KG1 (cell line): ENCODE data around the gene ST8SIA2.

Experiments
- DNase-seq: peaks from one replicate; lab custom pipeline; 2025; lab: John Stamatoyannopoulos, UW

ST8SIA2 gene

GRCh38 chr15:92494806-92495336 is 101.2 kb downstream of the ST8SIA2 start:
- DNase-seq: no peak

- DNase-seq: no peak
Observed at GRCh38 chr15:92495446-92495845, 101.8 kb downstream of the ST8SIA2 start.

- no peak for DNase-seq
Observed at GRCh38 chr15:92499731-92500530, 106.2 kb downstream of the ST8SIA2 start.

- DNase-seq: no peak
Observed at GRCh38 chr15:92502336-92502735, 108.7 kb downstream of the ST8SIA2 start.

GRCh38 chr15:92502930-92503857 is 109.5 kb downstream of the ST8SIA2 start:
- no peak for DNase-seq

- no peak for DNase-seq
Observed at GRCh38 chr15:92503889-92504288, 110.2 kb downstream of the ST8SIA2 start.

GRCh38 chr15:92505611-92506010 is 111.9 kb downstream of the ST8SIA2 start:
- no peak for DNase-seq

- no peak for DNase-seq
Observed at GRCh38 chr15:92506506-92506905, 112.8 kb downstream of the ST8SIA2 start.

- no peak for DNase-seq
Observed at GRCh38 chr15:92510163-92510882, 116.6 kb downstream of the ST8SIA2 start.
